HCT116 (cell line): ENCODE measurements around the gene IMMP2L. TPM values are rescaled to one million over a fixed set of nuclear protein-coding genes. Genes with fewer than 3 reads are reported as not detected.

Source experiments
- ATAC-seq: fragments of 200-7000 bp; cut with Tn5 transposase; 2 replicates; pipeline ENCODE4 v1.9.1; 2020; ENCODE audit warnings: mild to moderate bottlenecking, moderate library complexity
- BruUV-seq: library from RNA; stranded (reverse); fragments of 400-500 nt; replicated peaks from 2 replicates; lab custom pipeline; 2021; lab: Mats Ljungman, UMichigan
- CTCF ChIA-PET: fragments of 300-600 bp; sonication (Branson Sonifier 250); formaldehyde crosslinking; loops from one replicate; lab custom pipeline; 2021; ENCODE audit warnings: antibody characterized with exemption; lab: Charles Lee
- POLR2A ChIA-PET: fragments of 300-600, 350-600 bp; sonication (Branson Sonifier 250); formaldehyde crosslinking; loops from one replicate; lab custom pipeline; 2021; ENCODE audit warnings: antibody characterized with exemption; lab: Charles Lee
- RAD21 ChIA-PET, 2 experiments: fragments of 300-600 bp; sonication (Branson Sonifier 250); formaldehyde crosslinking; loops; one replicate each; lab custom pipeline; 2023; ENCODE audit warnings: low total read pairs in 2 of 2; ENCODE audit not compliant: uncharacterized antibody in 2 of 2, unreplicated experiment in 2 of 2, low non-redundant PET in 1 of 2; lab: Charles Lee
- DNase-seq: peaks from one replicate; pipeline ENCODE4 v3.0.0-alpha.2; 2010; ENCODE audit warnings: low read depth, low spot score
- H2AFZ ChIP-seq: fragments of 200-600 bp; shearing (Covaris generic), sonication (generic); 2 replicates; pipeline ENCODE4 v1.6.1; 2017; ENCODE audit warnings: low read depth, mixed run types, mixed read lengths, antibody characterized with exemption, low read length; ENCODE audit not compliant: poor library complexity, severe bottlenecking
- H3K27ac ChIP-seq: 2 replicates; pipeline ENCODE4 v1.5.1; 2012; ENCODE audit warnings: low read depth, low read length
- H3K27me3 ChIP-seq: fragments of 200-600 bp; sonication (generic); 2 replicates; pipeline ENCODE4 v1.6.1; 2016; ENCODE audit warnings: mixed run types, low read length, mixed read lengths; ENCODE audit not compliant: insufficient read depth
- H3K36me3 ChIP-seq, 2 experiments: fragments of 200-500 bp in 1 of 2; fragments of 200-600 bp in 1 of 2; sonication (Bioruptor generic) in 1 of 2; sonication (generic) in 1 of 2; 2 replicates each; pipeline versions ENCODE4 v1.5.1 to v1.6.1; 2014 to 2016; ENCODE audit warnings: low read length in 2 of 2, inconsistent platforms in 1 of 2, mixed read lengths in 1 of 2, mixed run types in 1 of 2; ENCODE audit not compliant: insufficient read depth in 2 of 2, control insufficient read depth in 1 of 2
- H3K4me1 ChIP-seq, 2 experiments: fragments of 200-600 bp in 1 of 2; sonication (generic) in 1 of 2; 2 replicates each; pipeline versions ENCODE4 v1.5.1 to v1.6.1; 2012 to 2017; ENCODE audit warnings: low read length in 2 of 2, inconsistent platforms in 1 of 2, mild to moderate bottlenecking in 1 of 2, mixed read lengths in 1 of 2, mixed run types in 1 of 2, moderate library complexity in 1 of 2; ENCODE audit not compliant: insufficient read depth in 2 of 2, control insufficient read depth in 1 of 2
- H3K4me2 ChIP-seq: fragments of 200-600 bp; sonication (generic); 2 replicates; pipeline ENCODE4 v1.6.1; 2017; ENCODE audit warnings: mixed run types, low read length, mixed read lengths
- H3K4me3 ChIP-seq, 2 experiments: fragments of 200-600 bp in 1 of 2; sonication (generic) in 1 of 2; replicated peaks in 1 of 2; 2 replicates each; pipeline ENCODE4 v1.5.1; 2011 to 2016; ENCODE audit warnings: low read length in 2 of 2, control low read depth in 1 of 2, low read depth in 1 of 2, mild to moderate bottlenecking in 1 of 2, mixed read lengths in 1 of 2, mixed run types in 1 of 2
- H3K79me2 ChIP-seq: fragments of 200-600 bp; sonication (generic); 2 replicates; pipeline ENCODE4 v1.6.1; 2017; ENCODE audit warnings: mild to moderate bottlenecking, mixed run types, low read length, moderate library complexity, mixed read lengths; ENCODE audit not compliant: insufficient read depth
- H3K9ac ChIP-seq: fragments of 200-600 bp; sonication (generic); 2 replicates; pipeline ENCODE4 v1.6.1; 2016; ENCODE audit warnings: low read length, mixed read lengths
- H3K9me2 ChIP-seq: fragments of 200-600 bp; sonication (generic), shearing (Covaris generic); 2 replicates; pipeline ENCODE4 v1.6.1; 2017; ENCODE audit warnings: mixed run types, mild to moderate bottlenecking, moderate library complexity; ENCODE audit not compliant: insufficient read depth
- H3K9me3 ChIP-seq, 2 experiments: fragments of 200-500 bp in 1 of 2; fragments of 200-600 bp in 1 of 2; sonication (Bioruptor generic) in 1 of 2; sonication (generic) in 1 of 2; 2 replicates each; pipeline ENCODE4 v1.6.1; 2014 to 2017; ENCODE audit warnings: low read length in 2 of 2, mixed read lengths in 2 of 2, inconsistent platforms in 1 of 2, low read depth in 1 of 2, mild to moderate bottlenecking in 1 of 2, mixed run types in 1 of 2, moderate library complexity in 1 of 2; ENCODE audit not compliant: control insufficient read depth in 1 of 2, insufficient read depth in 1 of 2
- H4K20me1 ChIP-seq: fragments of 200-600 bp; sonication (generic), shearing (Covaris generic); 2 replicates; pipeline ENCODE4 v1.6.1; 2017; ENCODE audit warnings: mixed run types, mild to moderate bottlenecking, moderate library complexity; ENCODE audit not compliant: insufficient read depth
- CBX3 ChIP-seq: IDR thresholded peaks from 2 replicates; pipeline ENCODE4 v1.6.1; 2012; ENCODE audit warnings: low read depth
- CEBPB ChIP-seq: IDR thresholded peaks from 2 replicates; pipeline ENCODE4 v1.6.1; 2012; ENCODE audit warnings: low read depth
- CTCF ChIP-seq, 3 experiments: fragments of 200-600 bp in 1 of 3; sonication (generic) in 1 of 3; IDR thresholded peaks in 2 of 3; conservative IDR thresholded peaks in 1 of 3; 2 replicates each; pipeline ENCODE4 v1.5.1; 2012 to 2017; ENCODE audit warnings: low read depth in 2 of 3, low read length in 2 of 3, antibody characterized with exemption in 1 of 3, borderline replicate concordance in 1 of 3, control low read depth in 1 of 3, mild to moderate bottlenecking in 1 of 3, mixed read lengths in 1 of 3, mixed run types in 1 of 3, moderate library complexity in 1 of 3; ENCODE audit not compliant: insufficient read depth in 1 of 3
- EGR1 ChIP-seq: IDR thresholded peaks from 2 replicates; pipeline ENCODE4 v1.6.1; 2012; ENCODE audit warnings: low read depth
- ELF1 ChIP-seq: IDR thresholded peaks from 2 replicates; pipeline ENCODE4 v1.6.1; 2012; ENCODE audit warnings: low read depth, borderline replicate concordance
- RAD21 ChIP-seq: IDR thresholded peaks from 2 replicates; pipeline ENCODE4 v1.6.1; 2012; ENCODE audit warnings: low read depth, mild to moderate bottlenecking
- REST ChIP-seq: IDR thresholded peaks from 2 replicates; pipeline ENCODE4 v1.6.1; 2012; ENCODE audit warnings: low read depth
- SP1 ChIP-seq: IDR thresholded peaks from 2 replicates; pipeline ENCODE4 v1.6.1; 2012; ENCODE audit warnings: low read depth
- TCF7L2 ChIP-seq: IDR thresholded peaks from 2 replicates; pipeline ENCODE4 v1.7.0; 2011; ENCODE audit warnings: borderline replicate concordance, inconsistent platforms; ENCODE audit not compliant: insufficient read depth, insufficient read length; ENCODE audit errors: extremely low read depth
- ZBTB33 ChIP-seq: IDR thresholded peaks from 2 replicates; pipeline ENCODE4 v1.6.1; 2011; ENCODE audit warnings: mild to moderate bottlenecking, low read length, moderate library complexity; ENCODE audit not compliant: insufficient replicate concordance; ENCODE audit errors: extremely low read depth
- ZFX ChIP-seq: fragments of 450-650 bp; IDR thresholded peaks from 2 replicates; pipeline ENCODE4 v1.6.1; 2017
- intact Hi-C: fragments of 100-400 bp; cut with micrococcal nuclease; formaldehyde crosslinking; loops from 2 replicates; pipeline ENCODE4 v1.10.0; 2022
- total RNA-seq: library from RNA; stranded (reverse); gene quantifications from one replicate; pipeline ENCODE4 v1.2.1, GENCODE V29; 2021; ENCODE audit not compliant: unreplicated experiment

The IMMP2L gene
- total RNA-seq, 1 experiment from 2014 or later: 21.1 TPM

- no peak overlapping the region for H3K4me2 ChIP-seq
- H4K20me1 ChIP-seq: no peaks in the 10 kb centered on the region
- ChIA-PET CTCF (no interaction called here), POLR2A (no interaction called here), RAD21 (no interaction called here)
- no peaks in the 10 kb centered on the region for H3K4me1 ChIP-seq
- H3K36me3 ChIP-seq: no peaks in the 10 kb centered on the region
- intact Hi-C loops: no loop called here
- H2AFZ ChIP-seq: no peak overlapping the region
- no peak for DNase-seq
- BruUV-seq: no TSS peak
- no peaks in the 10 kb centered on the region for H3K27me3 ChIP-seq
- no peak overlapping the region for H3K4me3 ChIP-seq
- no peak for ATAC-seq
- H3K9me3 ChIP-seq: no peaks in the 10 kb centered on the region
- H3K27ac ChIP-seq: no peak overlapping the region
- H3K9me2 ChIP-seq: no peaks in the 10 kb centered on the region
- no peak for TF ChIP-seq EGR1
- no peaks in the 10 kb centered on the region for H3K79me2 ChIP-seq
- H3K9ac ChIP-seq: no peak overlapping the region
These were observed 101.6 kb downstream of the IMMP2L start for GRCh38 chr7:111460695-111461094.

GRCh38 chr7:111459757-111460280 is 102.5 kb downstream of the IMMP2L start:
- Histone ChIP-seq H3K4me2 (no peak overlapping the region), H3K4me3 (no peak overlapping the region), H3K4me1 (no peaks in the 10 kb centered on the region), H3K27me3 (no peaks in the 10 kb centered on the region), H3K9me3 (no peaks in the 10 kb centered on the region), H3K9me2 (no peaks in the 10 kb centered on the region), H2AFZ (no peak overlapping the region), H3K36me3 (no peaks in the 10 kb centered on the region), H3K79me2 (no peaks in the 10 kb centered on the region), H3K27ac (no peak overlapping the region), H4K20me1 (no peaks in the 10 kb centered on the region), H3K9ac (no peak overlapping the region)
- POLR2A ChIA-PET: no interaction called here
- intact Hi-C loops: no loop called here
- RAD21 ChIA-PET: no interaction called here
- ATAC-seq (no peak), DNase-seq (no peak)
- no TSS peak for BruUV-seq
- CTCF ChIA-PET: no interaction called here
- no peak for TF ChIP-seq CBX3
- TF ChIP-seq RAD21: no peak
- no peak for TF ChIP-seq ZBTB33
- TF ChIP-seq SP1: no peak
- TF ChIP-seq EGR1: no peak
- TF ChIP-seq CEBPB: no peak
- no peak for TF ChIP-seq CTCF (IDR thresholded peaks at IDR 0.05 in 2 of 3, conservative IDR thresholded peaks at IDR 0.05 in 1 of 3; ENCODE audit: borderline replicate concordance in 1 of 3, insufficient read depth in 1 of 3, low read depth in 2 of 3, low read length in 2 of 3)
- no peak for TF ChIP-seq REST
- no peak for TF ChIP-seq TCF7L2
- TF ChIP-seq ELF1: no peak
- TF ChIP-seq ZFX: no peak
